MCF 10A (cell line): ENCODE results near the gene FGF7. TPM values are rescaled to one million over a fixed set of nuclear protein-coding genes. Genes with fewer than 3 reads are reported as not detected.
"Not testable (repeated sequence)": the region's sequence is repeated elsewhere in the genome, so short reads cannot be mapped to it uniquely, and the experiment has no call there.

ENCODE experiments used
- BruUV-seq: library from RNA; stranded (reverse); fragments of 400-500 nt; replicated peaks from 2 replicates; lab custom pipeline; 2021; lab: Mats Ljungman, UMichigan
- CTCF ChIA-PET: fragments of 300-600 bp; sonication (Branson Sonifier 250); formaldehyde crosslinking; extraction: SDS; loops from one replicate; lab custom pipeline; 2021; ENCODE audit warnings: antibody characterized with exemption, inconsistent platforms; lab: Yijun Ruan, JAX
- POLR2A ChIA-PET: fragments of 300-600, 350-650 bp; sonication (Branson Sonifier 250); formaldehyde crosslinking; extraction: SDS; loops from one replicate; lab custom pipeline; 2020; ENCODE audit warnings: antibody characterized with exemption, inconsistent platforms; lab: Yijun Ruan, JAX
- DNase-seq: peaks from one replicate; pipeline ENCODE4 v3.0.0-alpha.2; 2018; ENCODE audit not compliant: unreplicated experiment
- H3K27ac Mint-ChIP-seq: one replicate; pipeline ENCODE4 v1.8.0; 2022; ENCODE audit warnings: mild to moderate bottlenecking, low read depth, mixed read lengths; ENCODE audit not compliant: unreplicated experiment
- H3K27me3 Mint-ChIP-seq: one replicate; pipeline ENCODE4 v1.8.0; 2022; ENCODE audit warnings: mixed read lengths; ENCODE audit not compliant: insufficient read depth, unreplicated experiment
- H3K36me3 Mint-ChIP-seq: one replicate; pipeline ENCODE4 v1.8.0; 2022; ENCODE audit warnings: mild to moderate bottlenecking, moderate library complexity, mixed read lengths; ENCODE audit not compliant: insufficient read depth, unreplicated experiment
- H3K4me1 Mint-ChIP-seq: one replicate; pipeline ENCODE4 v1.8.0; 2022; ENCODE audit warnings: mixed read lengths; ENCODE audit not compliant: insufficient read depth, unreplicated experiment
- H3K4me3 Mint-ChIP-seq: one replicate; pipeline ENCODE4 v1.8.0; 2022; ENCODE audit warnings: mild to moderate bottlenecking, moderate library complexity, mixed read lengths; ENCODE audit not compliant: unreplicated experiment
- H3K9me3 Mint-ChIP-seq: one replicate; pipeline ENCODE4 v1.8.0; 2022; ENCODE audit warnings: mixed read lengths; ENCODE audit not compliant: unreplicated experiment
- CTCF ChIP-seq: fragments of 200-600 bp; IDR thresholded peaks from one replicate; pipeline ENCODE4 v1.8.0; 2022; ENCODE audit warnings: antibody characterized with exemption, mild to moderate bottlenecking; ENCODE audit not compliant: unreplicated experiment
- intact Hi-C: fragments of 100-400 bp; cut with micrococcal nuclease; formaldehyde crosslinking; loops from 2 replicates; pipeline ENCODE4 v1.14.1; 2022
- total RNA-seq: library from RNA; stranded (reverse); gene quantifications from 2 replicates; pipeline ENCODE4 v1.2.3, GENCODE V29; 2022

FGF7 gene
- total RNA-seq, 1 experiment from 2014 or later, result 0.21 TPM

GRCh38 chr15:49383266-49383665, 39.8 kb upstream of the FGF7 start:
- intact Hi-C loops, result no loop called here
- CTCF ChIA-PET, result no interaction called here

GRCh38 chr15:49387471-49387870, 35.6 kb upstream of the FGF7 start:
- no peak overlapping the region for H3K4me3 Mint-ChIP-seq
- no peaks in the 10 kb centered on the region for H3K27me3 Mint-ChIP-seq
- CTCF ChIA-PET, result interaction anchor here (1.0 kb wide), 1 partner anchor 35 kb away, joined by 4 read pairs; the partner anchor contains the start of gene FGF7
- POLR2A ChIA-PET, result no interaction called here
- intact Hi-C loops, result no loop called here
- H3K27ac Mint-ChIP-seq, result no peak overlapping the region
- H3K36me3 Mint-ChIP-seq, result no peaks in the 10 kb centered on the region
- no TSS peak for BruUV-seq
- no peak for TF ChIP-seq CTCF
- H3K9me3 Mint-ChIP-seq, result no peaks in the 10 kb centered on the region
- DNase-seq, result no peak
- H3K4me1 Mint-ChIP-seq, result peaks cover 6% of the 10 kb centered on the region

More at GRCh38 chr15:49383266-49383665, 39.8 kb upstream of the FGF7 start:
- Mint-ChIP-seq H3K4me1 (peaks cover 6% of the 10 kb centered on the region), H3K27ac (no peak overlapping the region), H3K9me3 (no peaks in the 10 kb centered on the region), H3K36me3 (no peaks in the 10 kb centered on the region), H3K27me3 (no peaks in the 10 kb centered on the region), H3K4me3 (no peak overlapping the region)
- BruUV-seq, result no TSS peak
- no peak for TF ChIP-seq CTCF
- peak; percentile 53 for DNase-seq
- POLR2A ChIA-PET, result no interaction called here

- H3K4me1 Mint-ChIP-seq, BruUV-seq, H3K27me3 Mint-ChIP-seq, H3K27ac Mint-ChIP-seq, intact Hi-C loops, H3K9me3 Mint-ChIP-seq, CTCF ChIA-PET, H3K4me3 Mint-ChIP-seq, H3K36me3 Mint-ChIP-seq, DNase-seq: not testable (repeated sequence)
- POLR2A ChIA-PET, result interaction anchor here (0.6 to 0.7 kb wide), 3 partner anchors 20 to 808 kb away, joined by 3 read pairs; no protein-coding TSS in a partner anchor
Measured at GRCh38 chr15:49402515-49403296, 20.3 kb upstream of the FGF7 start.

- BruUV-seq, result no TSS peak
- H3K27ac Mint-ChIP-seq, result no peak overlapping the region
- H3K4me1 Mint-ChIP-seq, result no peaks in the 10 kb centered on the region
- H3K9me3 Mint-ChIP-seq, result no peaks in the 10 kb centered on the region
- TF ChIP-seq CTCF, result no peak
- ChIA-PET CTCF (interaction anchor here (0.7 kb wide), 1 partner anchor 693 kb away, joined by 3 read pairs; no protein-coding TSS in a partner anchor), POLR2A (interaction anchor here (1.7 kb wide), 1 partner anchor 16 kb away, joined by 4 read pairs; the partner anchor contains the start of gene FGF7)
- H3K4me3 Mint-ChIP-seq, result no peak overlapping the region
- no peak for DNase-seq
- intact Hi-C loops, result no loop called here
- H3K36me3 Mint-ChIP-seq, result no peaks in the 10 kb centered on the region
- no peaks in the 10 kb centered on the region for H3K27me3 Mint-ChIP-seq
Measured at GRCh38 chr15:49406352-49407118, 16.5 kb upstream of the FGF7 start.
